Adrenal gland (tissue), 12 donors: ENCODE data around the gene HIPK2. TPM values are rescaled to one million over a fixed set of nuclear protein-coding genes. Genes with fewer than 3 reads are reported as not detected.
A peak's percentile ranks its signal among the peaks of the same experiment; 100 is the strongest.

Experiments used
- DNase-seq, 7 donors: peaks; one replicate each; pipeline ENCODE4 v3.0.0-alpha.2; 2019 to 2020
- H3K27ac ChIP-seq, 5 donors: fragments of 200-600 bp; sonication (generic) in 4 of 5; 1 replicate in 3 of 5; 2 replicates in 2 of 5; pipeline versions ENCODE4 v1.5.1 to v1.8.0; 2016 to 2020; ENCODE audit warnings: mild to moderate bottlenecking in 1 of 5
- H3K27me3 ChIP-seq: fragments of 200-600 bp; 2 replicates; pipeline ENCODE4 v1.8.0; 2021
- H3K36me3 ChIP-seq, 2 donors: fragments of 200-600 bp; replicated peaks in 1 of 2; 1 replicate in 1 of 2; 2 replicates in 1 of 2; pipeline versions ENCODE4 v1.5.1 to v1.8.0; 2018 to 2022
- H3K4me1 ChIP-seq, 2 donors: fragments of 200-600 bp; replicated peaks in 1 of 2; 1 replicate in 1 of 2; 2 replicates in 1 of 2; pipeline versions ENCODE4 v1.5.1 to v1.8.0; 2018 to 2021
- H3K4me3 ChIP-seq, 4 donors: fragments of 200-600 bp; sonication (generic) in 3 of 4; one replicate each; pipeline ENCODE4 v1.5.1; 2016 to 2018
- H3K9me3 ChIP-seq, 3 donors: fragments of 200-600 bp; sonication (generic) in 1 of 3; replicated peaks in 1 of 3; 1 replicate in 2 of 3; 2 replicates in 1 of 3; pipeline versions ENCODE4 v1.5.1 to v1.8.0; 2016 to 2021
- CTCF ChIP-seq, 6 experiments: fragments of 450-650 bp in 4 of 6; fragments of 200-600 bp in 2 of 6; sonication (generic) in 1 of 6; IDR thresholded peaks; 1 replicate in 5 of 6; 2 replicates in 1 of 6; pipeline versions ENCODE4 v1.5.1 to v1.8.0; 2016 to 2021; ENCODE audit warnings: antibody characterized with exemption in 6 of 6, mild to moderate bottlenecking in 2 of 6, moderate library complexity in 1 of 6
- POLR2A ChIP-seq, 2 donors: fragments of 450-650 bp; IDR thresholded peaks; one replicate each; pipeline ENCODE4 v1.6.1; 2017; ENCODE audit warnings: antibody characterized with exemption in 2 of 2, mild to moderate bottlenecking in 2 of 2, moderate library complexity in 1 of 2
- WGBS, 4 donors: extraction: QIAGEN DNeasy Blood & Tissue Kit in 2 of 4; methylation state at CpG; one replicate each; pipeline versions ENCODE4 v1.1.5 to v1.1.7; 2013 to 2017; 5-methylcytosine and 5-hydroxymethylcytosine counted together
- intact Hi-C, 2 donors: fragments of 100-400 bp; cut with DNase I; formaldehyde crosslinking; loops; one replicate each; pipeline versions ENCODE4 v1.14.1 to v1.15.0; 2022 to 2023
- polyA plus RNA-seq, 3 donors: library from polyadenylated mRNA; stranded (reverse); fragments of 200-250 nt in 2 of 3; fragments of 350-450 nt in 1 of 3; fragmentation: Illumina TruSeq in 1 of 3; extraction: RNeasy Lipid Tissue Mini Kit (QIAGEN cat#74804) in 1 of 3; gene quantifications; one replicate each; pipeline ENCODE4 v1.2.3, GENCODE V29; 2013 to 2014
- total RNA-seq, 9 donors: library from RNA; depleted of rRNA in 4 of 9; stranded (reverse); fragments of >200 nt in 4 of 9; fragments of 120-200 nt in 1 of 9; fragmentation: NEBNext Ultra II Directional in 1 of 9; extraction: Animal tissue kit (Norgen Biotek cat#: 25700) in 1 of 9; gene quantifications; one replicate each; pipeline versions ENCODE4 v1.1.0 to v1.2.4, GENCODE V29; 2013 to 2023
- donor health status: healthy with polysubstance abuse.
- donor health status: Bipolar disorder and iron deficiency.
- donor health status: DM: yes; HTN: yes; CAD: no.
- donor health status: DM: no; HTN: no; CAD: no.
- donor health status: DM: no; HTN: no; CAD: no.
- donor health status: DM: yes; HTN: yes; CAD: no.

HIPK2 gene
- total and polyA plus RNA-seq, 12 donors = 4.7 to 82.4 (median 49.8) TPM

GRCh38 chr7:139596626-139597025, 181.2 kb downstream of the HIPK2 start:
- no peak overlapping the region for H3K27ac ChIP-seq
- DNase-seq = peak in 1 of 7 donors; percentile 44
- H3K4me1 ChIP-seq = peaks cover 6 to 8% of the 10 kb centered on the region in 2 donors
- intact Hi-C loops = no loop called here
- WGBS, 4 donors = 91 to 96% (median 94%) methylated on average over 10 to 17 of the region's 17 CpGs
- TF ChIP-seq POLR2A (IDR thresholded peaks at IDR 0.05) = no peak
- no peak for TF ChIP-seq CTCF (IDR thresholded peaks at IDR 0.05)
- peaks cover 0 to 61% of the 10 kb centered on the region in 2 donors for H3K36me3 ChIP-seq
- no peaks in the 10 kb centered on the region for H3K9me3 ChIP-seq
- no peaks in the 10 kb centered on the region for H3K27me3 ChIP-seq
- H3K4me3 ChIP-seq = no peak overlapping the region

- WGBS, 4 donors = 77 to 92% (median 88%) methylated on average over 4 to 5 of the region's 5 CpGs
- DNase-seq = peak in 1 of 7 donors; percentile 35
- intact Hi-C loops = no loop called here
- TF ChIP-seq CTCF (IDR thresholded peaks at IDR 0.05) (no peak), POLR2A (IDR thresholded peaks at IDR 0.05) (no peak)
- H3K36me3 ChIP-seq = peaks cover 0 to 64% of the 10 kb centered on the region in 2 donors
- no peaks in the 10 kb centered on the region for H3K27me3 ChIP-seq
- H3K9me3 ChIP-seq = no peaks in the 10 kb centered on the region
- H3K4me1 ChIP-seq = peaks cover 6 to 8% of the 10 kb centered on the region in 2 donors
- no peak overlapping the region for H3K4me3 ChIP-seq
- no peak overlapping the region for H3K27ac ChIP-seq
These were observed 182.0 kb downstream of the HIPK2 start for GRCh38 chr7:139595806-139596205.

- Histone ChIP-seq H3K9me3 (no peaks in the 10 kb centered on the region), H3K27ac (no peak overlapping the region), H3K36me3 (peaks cover 0 to 58% of the 10 kb centered on the region in 2 donors), H3K4me1 (peaks cover 6 to 8% of the 10 kb centered on the region in 2 donors), H3K4me3 (no peak overlapping the region), H3K27me3 (no peaks in the 10 kb centered on the region)
- intact Hi-C loops = no loop called here
- DNase-seq = peak in 1 of 7 donors; percentile 33
- TF ChIP-seq CTCF (IDR thresholded peaks at IDR 0.05) (no peak), POLR2A (IDR thresholded peaks at IDR 0.05) (no peak)
- 74 to 83% (median 77%) methylated on average over 11 to 13 of the region's 13 CpGs for WGBS, 4 donors
These were observed 182.8 kb downstream of the HIPK2 start for GRCh38 chr7:139594911-139595476.

- Histone ChIP-seq H3K36me3 (peaks cover 0 to 57% of the 10 kb centered on the region in 2 donors), H3K4me3 (no peak overlapping the region), H3K4me1 (peaks cover 3 to 4% of the 10 kb centered on the region in 2 donors), H3K27ac (no peak overlapping the region), H3K27me3 (no peaks in the 10 kb centered on the region), H3K9me3 (no peaks in the 10 kb centered on the region)
- TF ChIP-seq POLR2A (IDR thresholded peaks at IDR 0.05) = no peak
- DNase-seq = no peak
- 95 to 100% (median 98%) methylated on average over 2 of the region's 2 CpGs for WGBS, 4 donors
- intact Hi-C loops = no loop called here
These were observed 183.7 kb downstream of the HIPK2 start for GRCh38 chr7:139594090-139594489.
